GM12878 (cell line): ENCODE measurements around the gene BRD2. TPM values are rescaled to one million over a fixed set of nuclear protein-coding genes. Genes with fewer than 3 reads are reported as not detected.

Experiments used
- BACH1 ChIP-seq: fragments of 450-650 bp; IDR thresholded peaks from 2 replicates; pipeline ENCODE4 v1.6.1; 2017; ENCODE audit warnings: mild to moderate bottlenecking, borderline replicate concordance
- FOXK2 ChIP-seq: fragments of 450-650 bp; IDR thresholded peaks from 2 replicates; pipeline ENCODE4 v1.6.1; 2017; ENCODE audit warnings: mild to moderate bottlenecking, moderate library complexity
- JUND ChIP-seq: IDR thresholded peaks from 2 replicates; pipeline ENCODE4 v1.6.1; 2012; ENCODE audit warnings: low read depth, mild to moderate bottlenecking, low read length, improper control_type of control experiment, moderate library complexity
- NFXL1 ChIP-seq: fragments of 450-650 bp; IDR thresholded peaks from 2 replicates; pipeline ENCODE4 v1.6.1; 2017; ENCODE audit warnings: antibody characterized with exemption, mild to moderate bottlenecking, borderline replicate concordance
- PAX5 ChIP-seq: IDR thresholded peaks from 2 replicates; pipeline ENCODE4 v1.6.1; 2011; ENCODE audit warnings: low read depth, low read length, borderline replicate concordance
- PAX8 ChIP-seq: fragments of 450-650 bp; IDR thresholded peaks from 2 replicates; pipeline ENCODE4 v1.6.1; 2017; ENCODE audit warnings: mild to moderate bottlenecking, moderate library complexity
- RFX5 ChIP-seq: IDR thresholded peaks from 2 replicates; pipeline ENCODE4 v1.6.1; 2011; ENCODE audit warnings: low read depth, low read length, improper control_type of control experiment
- SMAD5 ChIP-seq: IDR thresholded peaks from 2 replicates; pipeline ENCODE4 v1.6.1; 2016; ENCODE audit warnings: antibody characterized with exemption, low read depth
- SUPT20H ChIP-seq: IDR thresholded peaks from 2 replicates; pipeline ENCODE4 v1.6.1; 2011; ENCODE audit warnings: low read depth, mild to moderate bottlenecking, low read length, moderate library complexity, borderline replicate concordance; ENCODE audit not compliant: control insufficient read depth
- ZBTB33 ChIP-seq: fragments of 450-650 bp; IDR thresholded peaks from 2 replicates; pipeline ENCODE4 v1.6.1; 2017; ENCODE audit warnings: mild to moderate bottlenecking
- polyA plus RNA-seq, 11 experiments: library from polyadenylated mRNA; depleted of rRNA in 4 of 11; unstranded in 6 of 11; stranded (reverse) in 5 of 11; fragments of >200 nt; fragmentation: Nextera tagmentation in 4 of 11; fragmentation: Illumina TruSeq in 1 of 11; extraction: Ambion mirVana in 4 of 11; extraction: Trizol in 1 of 11; gene quantifications; 1 replicate in 1 of 11; 2 replicates in 10 of 11; pipeline versions ENCODE4 v1.2.1 to v1.2.3, GENCODE V29; 2011 to 2016; ENCODE audit warnings: inconsistent platforms in 2 of 11, missing spikeins in 2 of 11, low read depth in 1 of 11
- total RNA-seq, 4 experiments: library from RNA; depleted of rRNA in 3 of 4; stranded (reverse); fragments of >200 nt in 3 of 4; fragmentation: Illumina TruSeq in 1 of 4; extraction: Trizol in 1 of 4; gene quantifications; 2 replicates each; pipeline versions ENCODE4 v1.2.1 to v1.2.3, GENCODE V29; 2013 to 2021
- TF ChIP-seq, protein P1 (sequence below): fragments of 450-650 bp; IDR thresholded peaks from 2 replicates; pipeline ENCODE4 v1.6.1; 2016; ENCODE audit warnings: mild to moderate bottlenecking
- TF ChIP-seq, protein P2 (sequence below): IDR thresholded peaks from 2 replicates; pipeline ENCODE4 v1.6.1; 2011; ENCODE audit warnings: borderline replicate concordance, low read depth, mild to moderate bottlenecking, moderate library complexity, low read length; ENCODE audit not compliant: insufficient read depth, poor library complexity, severe bottlenecking
- TF ChIP-seq, protein P3 (sequence below): IDR thresholded peaks from 2 replicates; pipeline ENCODE4 v1.6.1; 2011; ENCODE audit warnings: borderline replicate concordance, low read depth, mild to moderate bottlenecking, moderate library complexity, mixed read lengths, low read length; ENCODE audit not compliant: insufficient read depth; ENCODE audit errors: extremely low read length
- TF ChIP-seq, protein P4 (sequence below): fragments of 450-650 bp; IDR thresholded peaks from 2 replicates; pipeline ENCODE4 v1.6.1; 2017; ENCODE audit warnings: mild to moderate bottlenecking, low read depth, inconsistent platforms; ENCODE audit not compliant: poor library complexity, severe bottlenecking
- TF ChIP-seq, protein P5 (sequence below): fragments of 150-350 bp; IDR thresholded peaks from 2 replicates; pipeline ENCODE4 v1.6.1; 2016; ENCODE audit warnings: low read depth, low read length

The BRD2 gene
- total and polyA plus RNA-seq, 10 of the 15 experiments (the other 5 are each of a cell fraction or from before 2014, with no cell fraction given), result 32.2 to 239 (median 139) TPM

GRCh38 chr6:32947552-32948465 lies 20.6 kb upstream of the BRD2 start (continued):
- TF ChIP-seq ZBTB33 (no peak), SUPT20H (no peak), FOXK2 (no peak), RFX5 (no peak), PAX5 (0 out of 2 replicates have a peak, but pooled peaks have one; percentile 5), BACH1 (no peak; the same call in 1 of the 2 replicates), PAX8 (no peak), SMAD5 (0 out of 2 replicates have a peak, but pooled peaks have one; percentile 9), NFXL1 (no peak), JUND (no peak)
- TF ChIP-seq, protein P1, sequence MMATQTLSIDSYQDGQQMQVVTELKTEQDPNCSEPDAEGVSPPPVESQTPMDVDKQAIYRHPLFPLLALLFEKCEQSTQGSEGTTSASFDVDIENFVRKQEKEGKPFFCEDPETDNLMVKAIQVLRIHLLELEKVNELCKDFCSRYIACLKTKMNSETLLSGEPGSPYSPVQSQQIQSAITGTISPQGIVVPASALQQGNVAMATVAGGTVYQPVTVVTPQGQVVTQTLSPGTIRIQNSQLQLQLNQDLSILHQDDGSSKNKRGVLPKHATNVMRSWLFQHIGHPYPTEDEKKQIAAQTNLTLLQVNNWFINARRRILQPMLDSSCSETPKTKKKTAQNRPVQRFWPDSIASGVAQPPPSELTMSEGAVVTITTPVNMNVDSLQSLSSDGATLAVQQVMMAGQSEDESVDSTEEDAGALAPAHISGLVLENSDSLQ, result no peak
- TF ChIP-seq, protein P2, sequence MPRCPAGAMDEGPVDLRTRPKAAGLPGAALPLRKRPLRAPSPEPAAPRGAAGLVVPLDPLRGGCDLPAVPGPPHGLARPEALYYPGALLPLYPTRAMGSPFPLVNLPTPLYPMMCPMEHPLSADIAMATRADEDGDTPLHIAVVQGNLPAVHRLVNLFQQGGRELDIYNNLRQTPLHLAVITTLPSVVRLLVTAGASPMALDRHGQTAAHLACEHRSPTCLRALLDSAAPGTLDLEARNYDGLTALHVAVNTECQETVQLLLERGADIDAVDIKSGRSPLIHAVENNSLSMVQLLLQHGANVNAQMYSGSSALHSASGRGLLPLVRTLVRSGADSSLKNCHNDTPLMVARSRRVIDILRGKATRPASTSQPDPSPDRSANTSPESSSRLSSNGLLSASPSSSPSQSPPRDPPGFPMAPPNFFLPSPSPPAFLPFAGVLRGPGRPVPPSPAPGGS, result no peak
- TF ChIP-seq, protein P3, sequence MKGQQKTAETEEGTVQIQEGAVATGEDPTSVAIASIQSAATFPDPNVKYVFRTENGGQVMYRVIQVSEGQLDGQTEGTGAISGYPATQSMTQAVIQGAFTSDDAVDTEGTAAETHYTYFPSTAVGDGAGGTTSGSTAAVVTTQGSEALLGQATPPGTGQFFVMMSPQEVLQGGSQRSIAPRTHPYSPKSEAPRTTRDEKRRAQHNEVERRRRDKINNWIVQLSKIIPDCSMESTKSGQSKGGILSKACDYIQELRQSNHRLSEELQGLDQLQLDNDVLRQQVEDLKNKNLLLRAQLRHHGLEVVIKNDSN, result no peak
- TF ChIP-seq, protein P4, sequence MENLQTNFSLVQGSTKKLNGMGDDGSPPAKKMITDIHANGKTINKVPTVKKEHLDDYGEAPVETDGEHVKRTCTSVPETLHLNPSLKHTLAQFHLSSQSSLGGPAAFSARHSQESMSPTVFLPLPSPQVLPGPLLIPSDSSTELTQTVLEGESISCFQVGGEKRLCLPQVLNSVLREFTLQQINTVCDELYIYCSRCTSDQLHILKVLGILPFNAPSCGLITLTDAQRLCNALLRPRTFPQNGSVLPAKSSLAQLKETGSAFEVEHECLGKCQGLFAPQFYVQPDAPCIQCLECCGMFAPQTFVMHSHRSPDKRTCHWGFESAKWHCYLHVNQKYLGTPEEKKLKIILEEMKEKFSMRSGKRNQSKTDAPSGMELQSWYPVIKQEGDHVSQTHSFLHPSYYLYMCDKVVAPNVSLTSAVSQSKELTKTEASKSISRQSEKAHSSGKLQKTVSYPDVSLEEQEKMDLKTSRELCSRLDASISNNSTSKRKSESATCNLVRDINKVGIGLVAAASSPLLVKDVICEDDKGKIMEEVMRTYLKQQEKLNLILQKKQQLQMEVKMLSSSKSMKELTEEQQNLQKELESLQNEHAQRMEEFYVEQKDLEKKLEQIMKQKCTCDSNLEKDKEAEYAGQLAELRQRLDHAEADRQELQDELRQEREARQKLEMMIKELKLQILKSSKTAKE, result peak; percentile 45
- TF ChIP-seq, protein P5, sequence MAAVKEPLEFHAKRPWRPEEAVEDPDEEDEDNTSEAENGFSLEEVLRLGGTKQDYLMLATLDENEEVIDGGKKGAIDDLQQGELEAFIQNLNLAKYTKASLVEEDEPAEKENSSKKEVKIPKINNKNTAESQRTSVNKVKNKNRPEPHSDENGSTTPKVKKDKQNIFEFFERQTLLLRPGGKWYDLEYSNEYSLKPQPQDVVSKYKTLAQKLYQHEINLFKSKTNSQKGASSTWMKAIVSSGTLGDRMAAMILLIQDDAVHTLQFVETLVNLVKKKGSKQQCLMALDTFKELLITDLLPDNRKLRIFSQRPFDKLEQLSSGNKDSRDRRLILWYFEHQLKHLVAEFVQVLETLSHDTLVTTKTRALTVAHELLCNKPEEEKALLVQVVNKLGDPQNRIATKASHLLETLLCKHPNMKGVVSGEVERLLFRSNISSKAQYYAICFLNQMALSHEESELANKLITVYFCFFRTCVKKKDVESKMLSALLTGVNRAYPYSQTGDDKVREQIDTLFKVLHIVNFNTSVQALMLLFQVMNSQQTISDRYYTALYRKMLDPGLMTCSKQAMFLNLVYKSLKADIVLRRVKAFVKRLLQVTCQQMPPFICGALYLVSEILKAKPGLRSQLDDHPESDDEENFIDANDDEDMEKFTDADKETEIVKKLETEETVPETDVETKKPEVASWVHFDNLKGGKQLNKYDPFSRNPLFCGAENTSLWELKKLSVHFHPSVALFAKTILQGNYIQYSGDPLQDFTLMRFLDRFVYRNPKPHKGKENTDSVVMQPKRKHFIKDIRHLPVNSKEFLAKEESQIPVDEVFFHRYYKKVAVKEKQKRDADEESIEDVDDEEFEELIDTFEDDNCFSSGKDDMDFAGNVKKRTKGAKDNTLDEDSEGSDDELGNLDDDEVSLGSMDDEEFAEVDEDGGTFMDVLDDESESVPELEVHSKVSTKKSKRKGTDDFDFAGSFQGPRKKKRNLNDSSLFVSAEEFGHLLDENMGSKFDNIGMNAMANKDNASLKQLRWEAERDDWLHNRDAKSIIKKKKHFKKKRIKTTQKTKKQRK, result no peak
